ENCODE results near the gene PAX5.

DNA sequence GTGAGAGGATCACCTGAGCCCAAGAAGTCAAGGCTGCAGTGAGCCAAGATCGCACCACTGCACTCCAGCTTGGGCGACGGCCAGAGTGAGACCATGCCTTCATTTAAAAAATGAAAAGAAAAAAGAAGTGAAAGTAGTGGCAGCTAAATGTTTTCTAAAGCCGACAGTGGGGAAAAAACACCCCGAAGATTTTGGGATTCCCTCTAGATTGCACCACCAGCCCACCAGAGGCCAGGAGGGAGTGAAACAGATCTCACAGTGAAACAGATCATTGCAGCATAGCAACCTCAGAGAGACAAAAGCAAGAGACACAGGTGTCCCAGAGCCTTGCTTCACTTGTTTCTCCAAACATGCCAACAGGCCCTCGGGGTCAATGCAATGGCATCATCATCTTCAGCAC is 156.8 kb downstream of the PAX5 start:
- TF ChIP-seq, protein P1, sequence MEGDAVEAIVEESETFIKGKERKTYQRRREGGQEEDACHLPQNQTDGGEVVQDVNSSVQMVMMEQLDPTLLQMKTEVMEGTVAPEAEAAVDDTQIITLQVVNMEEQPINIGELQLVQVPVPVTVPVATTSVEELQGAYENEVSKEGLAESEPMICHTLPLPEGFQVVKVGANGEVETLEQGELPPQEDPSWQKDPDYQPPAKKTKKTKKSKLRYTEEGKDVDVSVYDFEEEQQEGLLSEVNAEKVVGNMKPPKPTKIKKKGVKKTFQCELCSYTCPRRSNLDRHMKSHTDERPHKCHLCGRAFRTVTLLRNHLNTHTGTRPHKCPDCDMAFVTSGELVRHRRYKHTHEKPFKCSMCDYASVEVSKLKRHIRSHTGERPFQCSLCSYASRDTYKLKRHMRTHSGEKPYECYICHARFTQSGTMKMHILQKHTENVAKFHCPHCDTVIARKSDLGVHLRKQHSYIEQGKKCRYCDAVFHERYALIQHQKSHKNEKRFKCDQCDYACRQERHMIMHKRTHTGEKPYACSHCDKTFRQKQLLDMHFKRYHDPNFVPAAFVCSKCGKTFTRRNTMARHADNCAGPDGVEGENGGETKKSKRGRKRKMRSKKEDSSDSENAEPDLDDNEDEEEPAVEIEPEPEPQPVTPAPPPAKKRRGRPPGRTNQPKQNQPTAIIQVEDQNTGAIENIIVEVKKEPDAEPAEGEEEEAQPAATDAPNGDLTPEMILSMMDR (IDR thresholded peaks at IDR 0.05; ENCODE audit: low read length): no peak
- no peak for TF ChIP-seq EZH2 (optimal IDR thresholded peaks at IDR 0.05; ENCODE audit: low read depth, low read length)
